HG03575 (cell line): ENCODE results near the gene MTAP.

Experiments
- ATAC-seq: cut with Tn5 transposase; IDR thresholded peaks from one replicate; pipeline ENCODE4 v1.9.1; 2021; ENCODE audit not compliant: unreplicated experiment, insufficient number of reproducible peaks, low FRiP score; ENCODE audit errors: extremely low read depth

MTAP gene

GRCh38 chr9:21982861-21983560 lies 180.6 kb downstream of the MTAP start:
- ATAC-seq = no peak

DNA sequence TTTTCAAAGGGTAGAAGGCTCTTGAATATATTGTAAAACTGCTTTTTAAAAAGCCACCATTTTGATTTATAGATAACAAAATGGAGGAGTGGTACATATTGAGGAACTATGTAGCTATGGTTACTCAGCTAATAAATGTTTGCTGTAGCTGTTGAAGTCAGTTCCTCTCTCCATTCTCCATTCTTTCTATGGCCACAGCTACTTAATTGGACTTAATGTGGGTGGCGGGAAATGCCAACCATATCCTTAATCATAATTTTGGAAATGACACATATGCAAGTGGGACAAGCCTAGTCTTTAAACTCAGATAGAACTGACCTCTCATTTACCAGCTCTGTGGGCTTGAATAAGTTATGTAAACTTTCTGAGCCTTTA lies 181.1 kb downstream of the MTAP start:
- ATAC-seq = no peak

GRCh38 chr9:21984101-21984500 lies 181.7 kb downstream of the MTAP start:
- no peak for ATAC-seq

GRCh38 chr9:21985964-21986667 lies 183.7 kb downstream of the MTAP start:
- no peak for ATAC-seq
